HG03571 (cell line): ENCODE measurements around the gene KSR1.

Experiments
- ATAC-seq: cut with Tn5 transposase; IDR thresholded peaks from one replicate; pipeline ENCODE4 v1.9.1; 2021; ENCODE audit not compliant: unreplicated experiment

KSR1 gene

DNA sequence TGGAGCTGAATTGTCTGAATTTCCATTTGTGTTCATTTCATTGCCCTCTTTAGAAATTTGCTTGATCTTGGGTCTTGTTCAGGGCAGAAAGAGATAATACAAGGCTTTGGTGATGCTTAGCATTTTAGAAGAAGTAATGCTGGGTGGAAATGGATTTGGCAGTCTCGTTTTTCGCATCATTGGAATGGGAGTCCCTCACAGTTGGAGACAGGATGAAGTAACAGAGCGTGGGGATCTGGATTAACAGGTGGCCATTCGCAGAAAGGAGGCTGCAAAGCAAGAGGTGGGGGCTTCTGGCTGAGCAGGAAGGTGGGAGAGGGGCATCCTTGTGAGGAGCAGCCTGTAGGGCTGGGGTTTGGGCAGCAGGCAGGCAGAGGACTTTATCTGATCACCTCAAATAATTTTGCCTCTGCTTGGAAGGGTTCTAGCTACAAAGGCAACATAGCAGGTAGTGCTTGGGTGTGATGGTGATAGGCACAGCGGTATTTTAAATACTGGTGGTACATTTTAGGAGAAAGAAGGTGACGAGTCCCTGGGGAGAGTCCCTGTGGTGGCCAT, 17.0 kb downstream of the KSR1 start:
- ATAC-seq = no peak

GRCh38 chr17:27473748-27474609, 17.7 kb downstream of the KSR1 start:
- peak; percentile 31 for ATAC-seq

- no peak for ATAC-seq
These were observed 18.9 kb downstream of the KSR1 start for GRCh38 chr17:27475070-27475673.

DNA sequence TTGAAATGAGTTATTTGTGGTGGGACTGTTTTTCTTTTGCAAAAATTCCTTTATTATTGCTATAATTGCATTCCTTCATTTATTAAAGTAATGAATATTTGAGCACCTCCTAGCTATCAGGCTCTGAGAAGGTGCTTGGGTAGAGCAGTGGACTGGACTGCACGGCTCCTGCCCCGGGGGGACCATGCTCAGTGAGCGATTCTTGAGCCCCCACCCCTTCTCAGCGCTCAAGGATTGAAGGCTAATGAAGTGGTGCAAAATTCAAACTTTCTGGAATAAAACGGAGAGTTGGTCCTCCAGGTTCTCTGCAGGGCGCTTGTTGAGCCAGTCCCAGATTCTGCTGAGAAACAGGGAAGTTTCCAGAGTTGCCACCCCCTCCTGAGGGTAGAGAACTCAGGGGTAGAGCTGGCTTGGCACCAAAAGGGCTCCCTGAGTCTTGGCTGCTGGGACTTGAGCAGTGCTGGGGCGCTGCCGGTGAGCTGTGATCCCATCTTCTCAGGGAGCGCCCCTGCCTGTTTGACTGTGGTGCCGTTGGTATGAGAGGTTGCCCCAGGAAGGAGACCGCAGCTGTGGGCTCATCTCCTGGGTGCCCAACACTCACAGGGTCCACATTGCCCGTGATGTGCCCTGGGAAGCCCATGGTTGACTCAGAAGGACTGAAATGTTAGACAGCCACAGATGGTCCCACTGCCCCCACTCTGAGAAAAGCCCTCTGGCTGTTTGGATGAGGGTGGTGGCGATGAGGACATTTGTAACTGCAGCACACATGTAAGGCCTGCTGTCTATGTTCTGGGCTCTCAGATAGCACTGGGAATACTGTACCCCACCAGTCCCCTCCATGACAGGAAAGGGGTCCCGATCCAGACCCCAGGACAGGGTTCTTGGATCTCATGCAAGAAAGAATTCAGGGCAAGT, 20.0 kb downstream of the KSR1 start:
- ATAC-seq = no peak

- peak; percentile 24 for ATAC-seq
These were observed 21.0 kb downstream of the KSR1 start for GRCh38 chr17:27477050-27477888.

DNA sequence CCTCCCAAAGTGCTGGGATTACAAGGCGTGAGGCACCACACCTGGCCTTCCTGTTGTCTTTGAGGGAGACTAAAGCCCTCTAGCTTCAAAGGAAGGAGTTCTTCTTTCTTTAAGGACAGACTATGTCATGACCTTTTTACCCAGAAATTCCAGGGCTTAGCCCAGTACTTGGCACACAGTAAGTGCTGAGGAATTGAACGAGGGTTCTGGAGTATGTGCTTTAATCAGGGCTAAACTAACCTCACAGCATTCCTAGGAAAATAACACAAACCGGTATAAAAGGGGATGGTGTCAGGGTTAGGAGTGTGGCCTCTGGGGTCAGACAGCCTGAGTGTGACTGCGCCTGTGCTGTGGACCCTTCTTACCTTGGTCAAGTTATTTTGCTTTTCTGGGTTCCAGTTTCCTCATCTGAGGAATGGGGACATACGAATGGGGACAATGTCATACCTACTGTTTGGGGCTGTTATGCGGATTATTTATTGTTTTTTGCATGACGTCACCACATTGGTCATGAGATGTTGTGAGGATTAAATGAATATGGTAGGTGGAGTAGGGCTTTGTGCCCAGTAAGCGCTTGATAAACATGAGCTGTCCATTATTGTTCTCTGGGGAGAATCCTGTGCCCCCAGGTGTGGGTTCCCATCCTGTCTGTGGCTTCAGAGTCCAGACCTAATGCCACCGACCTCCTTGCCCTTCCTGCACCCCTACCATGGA, 21.9 kb downstream of the KSR1 start:
- ATAC-seq = no peak

GRCh38 chr17:27478901-27479538, 22.8 kb downstream of the KSR1 start:
- no peak for ATAC-seq

DNA sequence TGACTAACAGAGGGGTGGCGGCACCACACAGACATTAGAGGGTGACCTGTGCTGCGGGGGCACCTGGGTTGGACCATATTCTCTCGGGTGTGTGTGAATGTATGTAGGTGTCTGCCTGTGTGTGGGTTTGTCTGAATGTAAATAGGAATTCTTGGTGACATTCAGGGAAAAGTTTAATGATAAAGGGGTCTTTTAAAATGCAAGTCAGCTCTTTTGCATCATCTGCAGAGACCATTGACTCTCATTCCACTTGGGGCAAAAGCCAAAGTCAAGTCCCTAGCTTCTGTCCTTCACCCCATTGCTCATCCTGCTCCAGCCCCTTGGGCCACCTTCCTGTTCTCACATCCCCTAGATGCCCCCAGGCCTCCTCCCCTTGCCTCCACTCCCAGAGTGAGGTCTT, 23.6 kb downstream of the KSR1 start:
- ATAC-seq = no peak

DNA sequence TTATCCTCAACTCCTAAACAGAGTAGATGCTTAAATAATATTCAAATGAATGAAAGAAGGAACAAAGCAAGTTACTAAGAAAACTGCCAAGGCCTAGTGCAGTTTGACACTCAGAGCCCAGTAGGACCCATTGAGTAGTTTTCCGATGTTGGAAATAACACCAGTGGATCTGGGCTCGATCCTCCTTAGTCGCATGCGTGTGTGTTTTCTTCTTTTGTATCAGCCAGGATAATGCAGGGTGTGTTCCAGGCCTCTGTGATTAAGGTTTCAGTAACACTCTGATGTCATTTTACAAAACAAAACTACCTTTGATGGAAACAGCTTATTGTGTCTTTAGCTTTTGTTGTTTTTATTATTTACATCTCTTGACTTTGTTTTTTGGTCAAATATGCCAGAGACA, 24.5 kb downstream of the KSR1 start:
- ATAC-seq = no peak

DNA sequence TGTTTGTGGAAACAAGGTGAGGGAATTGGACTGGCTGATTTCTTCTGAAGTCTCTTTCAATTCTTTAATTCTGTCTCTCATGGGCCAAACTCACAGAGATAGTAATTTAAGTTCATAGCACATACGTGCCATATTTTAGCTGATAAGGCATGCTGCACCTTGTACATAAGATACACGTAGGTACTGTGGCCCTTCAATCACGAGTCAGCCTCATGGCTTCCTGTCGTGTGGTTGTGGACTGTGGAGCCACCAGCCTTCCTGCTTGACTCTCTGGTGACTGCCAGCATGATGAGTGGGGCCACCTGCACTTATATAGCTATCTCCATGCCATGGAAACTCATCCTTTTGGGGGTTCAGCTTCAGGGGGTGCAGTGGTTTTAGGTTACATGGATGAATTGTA, 25.1 kb downstream of the KSR1 start:
- ATAC-seq = no peak

DNA sequence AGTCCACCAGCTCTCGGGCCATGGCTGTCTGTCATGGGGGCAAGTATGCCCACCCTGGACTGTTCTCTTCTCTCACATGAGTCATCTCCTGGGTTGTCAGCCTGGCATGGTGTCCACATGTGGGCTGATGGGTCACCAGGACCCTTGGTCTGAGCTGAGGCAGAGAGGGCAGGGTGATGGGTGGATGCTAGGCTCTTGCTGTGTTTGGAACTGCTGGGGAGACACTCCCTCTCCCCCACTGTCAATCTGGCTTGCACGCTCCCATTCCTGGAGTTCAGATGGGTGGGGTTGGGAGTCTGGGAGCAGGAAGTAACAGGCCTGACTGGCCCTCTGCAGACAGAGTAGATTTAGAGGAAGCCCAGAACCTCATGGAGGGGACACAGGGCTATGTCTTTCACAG, 28.9 kb downstream of the KSR1 start:
- ATAC-seq = no peak

DNA sequence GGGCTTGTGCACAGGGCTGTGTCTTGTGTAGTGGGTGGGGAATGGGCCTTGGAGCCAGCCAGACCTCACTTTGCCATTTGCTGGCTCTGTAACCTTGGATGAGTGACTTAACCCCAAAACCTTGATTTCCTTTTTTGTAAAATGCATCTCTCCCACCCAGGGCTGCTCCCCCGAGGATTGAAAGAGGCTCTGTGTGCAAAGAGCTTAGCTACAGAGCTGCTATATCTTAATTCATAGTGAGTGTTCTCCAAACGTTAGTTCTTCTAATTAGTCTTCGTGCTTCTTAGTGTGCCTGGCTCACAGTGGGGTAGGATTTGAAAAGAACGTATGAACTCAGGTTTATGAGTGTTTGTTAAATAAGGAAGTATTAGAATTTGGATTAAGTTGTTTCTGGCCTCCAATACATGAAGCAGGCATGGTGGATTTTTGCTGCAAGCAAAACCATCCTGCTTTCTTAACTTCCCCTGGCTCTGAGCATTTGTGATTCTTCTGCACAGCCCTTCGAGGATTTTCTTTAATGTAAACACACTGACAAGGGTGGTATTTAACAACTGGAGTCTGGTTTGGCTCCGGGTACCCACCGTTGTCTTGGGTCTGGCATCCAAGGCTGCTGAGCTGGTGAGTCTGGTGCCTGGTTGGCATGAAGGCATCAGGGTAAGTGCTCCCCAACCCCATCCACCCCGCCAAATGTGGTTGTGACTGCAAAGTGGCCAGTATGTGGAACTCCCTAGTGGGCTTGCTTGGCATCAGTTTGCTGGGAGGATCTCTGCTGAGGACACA, 29.7 kb downstream of the KSR1 start:
- no peak for ATAC-seq

GRCh38 chr17:27486741-27487140, 30.5 kb downstream of the KSR1 start:
- ATAC-seq = no peak

DNA sequence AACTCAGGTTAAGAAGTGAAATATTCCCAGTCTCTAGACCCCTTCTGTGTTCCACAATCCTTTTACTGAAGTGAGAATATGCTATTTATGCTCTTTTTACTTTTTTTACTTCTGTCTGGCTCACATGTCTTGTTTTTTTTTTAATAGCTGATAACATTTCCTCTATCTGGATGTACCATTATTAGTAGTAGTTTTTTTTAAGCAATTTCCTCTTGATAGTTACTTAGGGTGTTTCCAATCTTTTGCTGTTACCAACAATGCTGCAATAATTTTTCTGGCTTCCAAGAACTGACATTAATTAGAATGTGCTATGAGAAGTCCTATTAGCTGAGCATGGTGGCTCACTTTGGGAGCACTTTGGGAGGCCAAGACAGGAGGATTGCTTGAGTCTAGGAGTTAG, 32.0 kb downstream of the KSR1 start:
- no peak for ATAC-seq

DNA sequence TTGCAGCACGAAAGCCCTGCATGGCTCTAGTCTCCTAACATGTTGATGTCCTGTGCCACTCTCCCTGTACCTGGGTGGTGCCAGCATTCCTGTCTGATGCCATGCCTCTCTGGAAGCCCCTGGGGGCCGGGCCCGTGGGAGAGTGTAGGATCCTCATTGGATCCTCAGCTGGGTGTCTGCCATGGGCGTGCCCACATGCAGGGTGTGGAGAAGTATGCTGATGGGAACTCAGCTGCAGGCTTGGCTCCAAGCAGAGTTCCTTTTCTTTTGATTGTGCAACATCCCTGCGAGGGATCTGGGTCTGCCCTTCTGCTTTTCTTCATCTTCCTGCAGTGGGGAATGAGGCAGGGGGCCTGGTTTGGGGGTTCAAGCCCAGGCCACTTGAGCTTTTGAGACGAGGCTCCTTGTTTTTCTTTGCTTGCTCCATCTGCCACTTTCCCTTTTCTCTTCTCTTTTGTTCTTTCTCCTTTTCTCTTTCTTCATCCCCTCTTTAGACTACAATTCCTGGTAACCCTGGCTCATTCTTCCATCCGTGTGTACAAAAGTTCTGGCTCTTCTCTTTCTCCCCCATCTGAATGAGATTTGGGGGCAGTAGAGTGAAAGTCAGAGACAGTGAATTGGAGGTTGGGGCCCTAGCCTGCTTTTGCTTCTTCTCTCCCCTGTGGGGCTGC, 32.9 kb downstream of the KSR1 start:
- ATAC-seq = no peak

- no peak for ATAC-seq
These were observed 34.1 kb downstream of the KSR1 start for GRCh38 chr17:27490391-27490790.

DNA sequence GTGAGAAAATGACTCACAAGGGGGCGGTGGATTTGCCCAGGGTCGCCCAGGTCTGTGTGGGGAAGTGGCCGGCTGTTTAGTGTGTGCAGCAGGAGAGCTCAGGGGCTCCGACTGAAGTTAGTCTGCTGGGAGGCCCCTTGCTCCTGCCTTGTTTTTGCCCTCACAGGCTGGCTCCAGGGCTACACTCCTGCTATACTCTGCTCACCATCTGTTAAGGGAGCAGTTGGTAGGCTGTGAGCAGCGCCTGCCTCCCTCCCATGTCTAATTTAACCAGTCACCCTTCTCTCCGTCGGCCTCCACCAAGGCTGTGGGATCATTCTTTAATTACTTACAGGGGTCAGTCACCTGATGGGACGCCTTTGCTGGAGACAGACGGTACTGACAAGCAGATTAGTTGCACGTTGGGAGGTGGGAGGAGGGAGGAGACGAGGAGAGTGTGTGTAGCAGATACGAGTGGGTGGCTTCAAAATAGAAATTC, 35.5 kb downstream of the KSR1 start:
- ATAC-seq = no peak

- no peak for ATAC-seq
These were observed 36.2 kb downstream of the KSR1 start for GRCh38 chr17:27492470-27492869.
